Choroid plexus epithelial cell (primary cell): ENCODE results near the gene PDZD2.
A peak's percentile ranks its signal among the peaks of the same experiment; 100 is the strongest.

Source experiments
- DNase-seq: peaks from one replicate; pipeline ENCODE4 v3.0.0-alpha.2; 2010; ENCODE audit warnings: low read depth
- H3K4me3 ChIP-seq: 2 replicates; pipeline ENCODE4 v1.5.1; 2011; ENCODE audit warnings: low read depth, mild to moderate bottlenecking, control low read depth, low read length, moderate library complexity
- TF ChIP-seq, protein P1 (sequence below): conservative IDR thresholded peaks from 2 replicates; pipeline ENCODE4 v1.5.1; 2011; ENCODE audit warnings: low read depth, mild to moderate bottlenecking, control low read depth, inconsistent platforms, low read length, moderate library complexity

The PDZD2 gene

DNA sequence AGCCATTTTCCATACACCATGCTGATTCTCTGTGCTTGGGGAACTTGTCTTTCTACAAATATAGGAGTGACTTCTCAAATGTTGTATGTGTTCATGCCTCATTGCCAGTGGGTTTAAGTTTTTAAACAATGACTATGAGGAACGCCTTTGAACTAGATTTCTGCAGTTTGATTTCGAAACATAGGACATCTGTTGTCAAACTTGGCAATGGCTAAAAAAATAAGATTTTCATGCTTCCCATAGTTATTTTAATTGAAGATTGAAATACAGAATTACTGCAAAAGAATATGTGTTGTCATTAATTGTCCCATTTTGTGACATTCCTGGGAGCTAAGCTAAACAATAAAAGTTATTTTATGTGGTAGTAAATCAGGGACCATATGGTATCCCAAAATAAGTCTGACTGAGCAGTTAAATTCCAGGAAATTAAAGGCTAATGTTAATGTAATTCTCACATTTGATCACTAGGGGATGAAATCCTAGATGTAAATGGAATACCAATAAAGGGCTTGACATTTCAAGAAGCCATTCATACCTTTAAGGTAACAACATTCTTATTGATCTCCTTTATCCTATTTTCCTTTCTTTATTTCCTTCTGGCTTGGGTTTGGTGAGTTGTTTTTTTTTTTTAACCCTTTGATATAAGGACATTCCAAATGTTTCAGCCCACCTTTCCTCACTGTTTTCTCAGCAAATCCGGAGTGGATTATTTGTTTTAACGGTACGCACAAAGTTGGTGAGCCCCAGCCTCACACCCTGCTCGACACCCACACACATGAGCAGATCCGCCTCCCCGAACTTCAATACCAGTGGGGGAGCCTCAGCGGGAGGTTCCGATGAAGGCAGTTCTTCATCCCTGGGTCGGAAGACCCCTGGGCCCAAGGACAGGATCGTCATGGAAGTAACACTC is 418.5 kb downstream of the PDZD2 start:
- TF ChIP-seq, protein P1, sequence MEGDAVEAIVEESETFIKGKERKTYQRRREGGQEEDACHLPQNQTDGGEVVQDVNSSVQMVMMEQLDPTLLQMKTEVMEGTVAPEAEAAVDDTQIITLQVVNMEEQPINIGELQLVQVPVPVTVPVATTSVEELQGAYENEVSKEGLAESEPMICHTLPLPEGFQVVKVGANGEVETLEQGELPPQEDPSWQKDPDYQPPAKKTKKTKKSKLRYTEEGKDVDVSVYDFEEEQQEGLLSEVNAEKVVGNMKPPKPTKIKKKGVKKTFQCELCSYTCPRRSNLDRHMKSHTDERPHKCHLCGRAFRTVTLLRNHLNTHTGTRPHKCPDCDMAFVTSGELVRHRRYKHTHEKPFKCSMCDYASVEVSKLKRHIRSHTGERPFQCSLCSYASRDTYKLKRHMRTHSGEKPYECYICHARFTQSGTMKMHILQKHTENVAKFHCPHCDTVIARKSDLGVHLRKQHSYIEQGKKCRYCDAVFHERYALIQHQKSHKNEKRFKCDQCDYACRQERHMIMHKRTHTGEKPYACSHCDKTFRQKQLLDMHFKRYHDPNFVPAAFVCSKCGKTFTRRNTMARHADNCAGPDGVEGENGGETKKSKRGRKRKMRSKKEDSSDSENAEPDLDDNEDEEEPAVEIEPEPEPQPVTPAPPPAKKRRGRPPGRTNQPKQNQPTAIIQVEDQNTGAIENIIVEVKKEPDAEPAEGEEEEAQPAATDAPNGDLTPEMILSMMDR, result peak; percentile 44
- H3K4me3 ChIP-seq, result no peak overlapping the region
- DNase-seq, result peak; percentile 35

DNA sequence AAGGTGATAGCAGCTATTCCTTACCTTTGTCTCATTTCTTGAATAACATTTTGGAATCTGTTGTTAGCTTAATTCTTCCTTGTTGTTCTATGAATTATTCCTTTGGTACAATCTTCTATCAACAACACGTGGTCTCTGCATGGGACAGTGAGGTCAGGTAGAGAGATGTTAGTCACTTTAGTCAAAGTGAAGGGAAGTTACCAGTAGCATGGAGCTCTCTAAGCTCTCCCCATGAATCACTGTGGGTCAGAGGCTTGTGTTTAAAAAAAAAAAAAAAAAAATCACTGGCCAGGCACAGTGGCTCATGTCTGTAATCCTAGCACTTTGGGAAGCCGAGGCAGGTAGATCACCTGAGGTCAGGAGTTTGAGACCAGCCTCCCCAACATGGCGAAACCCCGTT is 419.2 kb downstream of the PDZD2 start:
- TF ChIP-seq, protein P1, result no peak
- DNase-seq, result no peak
- H3K4me3 ChIP-seq, result no peak overlapping the region

DNA sequence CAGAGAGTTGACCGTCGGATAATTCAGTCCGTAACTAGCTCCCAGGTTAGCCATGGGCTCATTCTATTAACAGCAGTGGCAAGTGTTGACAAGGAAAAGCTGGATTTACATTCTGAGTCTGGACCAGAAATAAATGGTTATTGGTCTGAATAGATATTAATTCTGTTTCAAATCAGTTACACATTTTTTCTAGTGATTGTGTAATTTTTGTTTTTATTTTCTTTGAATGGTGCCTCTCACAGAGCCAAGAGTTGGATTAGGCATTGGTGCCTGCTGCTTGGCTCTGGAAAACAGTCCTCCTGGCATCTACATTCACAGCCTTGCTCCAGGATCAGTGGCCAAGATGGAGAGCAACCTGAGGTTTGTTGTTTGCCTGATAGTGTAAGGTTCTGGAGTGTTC is 420.1 kb downstream of the PDZD2 start:
- no peak overlapping the region for H3K4me3 ChIP-seq
- DNase-seq, result no peak
- TF ChIP-seq, protein P1, result no peak

DNA sequence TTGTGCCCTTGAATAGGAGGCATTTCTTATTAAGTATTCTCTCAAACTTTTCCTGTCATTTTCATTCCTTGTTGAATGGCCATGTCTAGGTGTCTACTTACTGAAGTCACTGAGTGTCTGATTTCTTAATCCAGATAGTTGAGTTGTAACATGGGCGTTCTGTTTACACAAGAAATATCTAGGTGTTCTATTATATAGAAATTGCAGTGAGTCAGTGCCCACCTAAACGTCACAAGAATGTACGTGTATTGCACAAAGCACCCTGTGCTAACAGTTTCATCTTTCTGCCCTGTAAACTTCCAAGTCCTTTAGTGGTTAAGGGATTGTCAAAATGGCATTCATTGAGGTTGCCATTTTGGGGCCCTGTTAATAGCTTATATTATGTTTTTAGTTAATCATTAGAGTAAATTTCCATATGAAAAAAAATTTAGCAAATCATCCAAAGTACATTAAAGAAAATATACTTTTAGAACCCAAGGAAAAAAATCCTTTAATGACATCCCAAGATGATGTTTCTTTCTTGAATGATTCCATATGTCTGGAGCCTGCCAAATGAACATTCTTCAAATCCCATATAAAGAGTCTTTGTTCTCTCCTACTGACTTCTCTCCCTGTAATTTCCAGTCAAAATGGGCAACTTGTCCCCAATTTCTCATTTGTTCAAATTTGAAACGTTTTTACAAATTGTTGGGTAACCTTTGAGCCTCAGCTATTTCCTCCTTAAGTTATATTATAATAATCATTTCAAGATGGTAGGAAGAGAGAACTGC is 421.0 kb downstream of the PDZD2 start:
- peak; percentile 55 for DNase-seq
- TF ChIP-seq, protein P1, result no peak

DNA sequence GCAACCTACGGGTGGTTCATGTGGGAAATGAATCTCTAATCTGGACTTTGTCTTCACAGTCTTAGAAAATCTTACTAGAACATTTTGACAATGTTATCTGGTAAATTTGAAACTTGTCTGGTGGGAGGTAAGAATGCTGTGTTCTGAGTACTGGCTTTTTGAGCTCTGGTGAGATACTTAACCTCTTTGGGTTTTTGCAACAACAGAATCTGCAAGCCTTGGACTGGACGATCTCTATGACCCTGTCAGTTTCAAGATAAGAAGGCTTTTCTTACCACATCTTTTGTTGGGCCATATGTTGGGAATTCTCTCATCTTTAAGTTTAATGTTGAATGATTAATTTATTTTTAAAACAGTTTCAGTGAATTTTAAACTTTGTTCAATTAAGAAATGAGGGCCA is 422.3 kb downstream of the PDZD2 start:
- no peak for DNase-seq
- no peak overlapping the region for H3K4me3 ChIP-seq
- TF ChIP-seq, protein P1, result no peak

More for the DNA sequence above, 421.0 kb downstream of the PDZD2 start:
- H3K4me3 ChIP-seq, result no peak overlapping the region

DNA sequence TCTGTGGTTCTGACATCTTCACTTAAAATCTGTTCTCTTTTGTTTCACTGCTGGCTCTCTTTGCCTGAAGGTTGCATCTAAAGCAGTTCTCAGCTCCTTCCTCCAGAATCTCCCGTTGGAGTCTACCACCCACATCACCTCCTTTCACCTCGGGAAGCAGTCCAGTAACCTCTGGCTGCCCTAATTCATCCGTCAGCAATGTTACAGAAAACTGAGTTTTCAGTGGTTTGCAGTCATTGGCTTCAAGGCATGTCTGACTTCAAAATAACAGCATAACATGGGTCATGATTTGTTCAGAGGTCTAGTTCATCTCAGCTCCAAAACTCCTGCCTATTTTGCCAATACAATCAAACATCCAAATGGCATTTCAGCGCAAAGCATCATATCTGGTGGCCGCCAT is 427.5 kb downstream of the PDZD2 start:
- TF ChIP-seq, protein P1, result no peak
- DNase-seq, result no peak
- H3K4me3 ChIP-seq, result no peak overlapping the region
